Tibial nerve (tissue), 4 donors: ENCODE measurements around the gene OTOR.

Experiments
- EP300 ChIP-seq, 2 donors: sonication (generic); formaldehyde crosslinking; IDR thresholded peaks; one replicate each; pipeline ENCODE4 v1.6.1; 2017; ENCODE audit warnings: antibody characterized with exemption in 2 of 2, mild to moderate bottlenecking in 1 of 2
- POLR2A ChIP-seq, 2 donors: fragments of 450-650 bp; IDR thresholded peaks; one replicate each; pipeline ENCODE4 v1.6.1; 2017; ENCODE audit warnings: antibody characterized with exemption in 2 of 2, mild to moderate bottlenecking in 2 of 2, moderate library complexity in 2 of 2
- TF ChIP-seq, protein P1 (sequence below), 5 experiments: fragments of 200-600 bp in 3 of 5; fragments of 450-650 bp in 2 of 5; sonication (generic) in 3 of 5; IDR thresholded peaks; one replicate each; pipeline ENCODE4 v1.5.1; 2016 to 2019; ENCODE audit warnings: antibody characterized with exemption in 5 of 5, mild to moderate bottlenecking in 3 of 5, moderate library complexity in 2 of 5

GRCh38 chr20:16777126-16777525, 29.0 kb downstream of the OTOR start:
- TF ChIP-seq, protein P1, sequence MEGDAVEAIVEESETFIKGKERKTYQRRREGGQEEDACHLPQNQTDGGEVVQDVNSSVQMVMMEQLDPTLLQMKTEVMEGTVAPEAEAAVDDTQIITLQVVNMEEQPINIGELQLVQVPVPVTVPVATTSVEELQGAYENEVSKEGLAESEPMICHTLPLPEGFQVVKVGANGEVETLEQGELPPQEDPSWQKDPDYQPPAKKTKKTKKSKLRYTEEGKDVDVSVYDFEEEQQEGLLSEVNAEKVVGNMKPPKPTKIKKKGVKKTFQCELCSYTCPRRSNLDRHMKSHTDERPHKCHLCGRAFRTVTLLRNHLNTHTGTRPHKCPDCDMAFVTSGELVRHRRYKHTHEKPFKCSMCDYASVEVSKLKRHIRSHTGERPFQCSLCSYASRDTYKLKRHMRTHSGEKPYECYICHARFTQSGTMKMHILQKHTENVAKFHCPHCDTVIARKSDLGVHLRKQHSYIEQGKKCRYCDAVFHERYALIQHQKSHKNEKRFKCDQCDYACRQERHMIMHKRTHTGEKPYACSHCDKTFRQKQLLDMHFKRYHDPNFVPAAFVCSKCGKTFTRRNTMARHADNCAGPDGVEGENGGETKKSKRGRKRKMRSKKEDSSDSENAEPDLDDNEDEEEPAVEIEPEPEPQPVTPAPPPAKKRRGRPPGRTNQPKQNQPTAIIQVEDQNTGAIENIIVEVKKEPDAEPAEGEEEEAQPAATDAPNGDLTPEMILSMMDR (IDR thresholded peaks at IDR 0.05) = no peak
- TF ChIP-seq POLR2A (IDR thresholded peaks at IDR 0.05) = no peak
- no peak for TF ChIP-seq EP300 (IDR thresholded peaks at IDR 0.05)
